Stimulated activated CD4-positive, alpha-beta T cell treated with anti-CD3 and anti-CD28 coated beads, Interleukin-2, amount 100 ng/mL, for 48 hours (primary cell): ENCODE measurements around the gene TSPAN18.

ENCODE experiments used
- DNase-seq, 2 donors: peaks; one replicate each; pipeline ENCODE4 v3.0.0-alpha.2; 2020

The TSPAN18 gene

GRCh38 chr11:44829838-44830237 is 103.1 kb downstream of the TSPAN18 start:
- no peak for DNase-seq

- no peak for DNase-seq
Measured at GRCh38 chr11:44831605-44832394, 105.0 kb downstream of the TSPAN18 start.

DNA sequence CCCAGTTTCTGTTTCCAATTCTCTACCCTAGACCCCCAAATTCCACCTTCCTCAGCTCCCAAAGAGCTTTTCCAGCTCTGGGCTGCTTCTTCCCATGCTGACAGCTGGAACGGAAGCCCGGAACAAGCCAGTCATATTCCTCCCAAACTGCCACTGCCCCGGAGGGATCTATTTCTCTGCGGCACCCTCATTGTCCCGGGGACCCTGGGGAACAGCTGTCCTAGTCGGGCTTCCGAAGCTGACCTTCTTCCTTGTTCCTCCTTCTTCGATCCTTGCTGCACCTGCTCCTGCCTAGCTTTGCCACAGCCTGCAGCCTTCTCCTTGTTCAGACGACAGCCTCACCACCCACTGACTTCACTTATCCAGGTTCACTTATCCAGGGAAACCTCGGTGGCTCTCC is 105.7 kb downstream of the TSPAN18 start:
- DNase-seq = no peak

DNA sequence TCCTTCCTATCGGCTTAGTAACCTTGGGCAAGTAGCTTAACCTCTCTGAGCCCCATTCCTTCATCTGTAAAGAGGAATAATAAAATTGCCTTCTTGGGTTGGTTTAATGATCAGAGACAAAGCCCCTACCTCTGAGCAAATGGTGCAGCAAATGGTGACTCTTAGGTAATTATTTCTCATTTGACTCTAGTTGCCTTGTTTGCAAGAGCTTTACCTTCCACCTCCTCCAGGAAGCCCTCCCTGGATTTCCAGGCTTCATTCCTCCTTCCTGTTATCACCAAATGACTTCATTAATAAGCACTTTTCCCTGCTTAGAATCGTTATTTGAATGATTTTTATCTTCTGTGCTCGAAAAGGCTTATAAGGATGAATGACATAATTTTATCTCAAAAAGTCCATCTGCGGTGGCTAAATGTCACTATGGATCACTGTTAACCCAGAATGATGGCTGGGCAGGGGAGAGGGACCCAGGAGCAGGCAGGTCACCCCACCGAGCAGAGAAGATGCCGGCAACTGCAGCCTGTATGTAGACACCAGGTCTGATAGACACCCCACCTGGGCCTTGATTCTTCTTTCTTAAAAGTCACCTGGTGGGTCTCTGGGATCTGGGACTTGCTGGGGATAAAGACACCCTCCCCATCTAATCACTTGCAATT is 106.6 kb downstream of the TSPAN18 start:
- DNase-seq = no peak

GRCh38 chr11:44833877-44834452 is 107.2 kb downstream of the TSPAN18 start:
- DNase-seq = no peak

DNA sequence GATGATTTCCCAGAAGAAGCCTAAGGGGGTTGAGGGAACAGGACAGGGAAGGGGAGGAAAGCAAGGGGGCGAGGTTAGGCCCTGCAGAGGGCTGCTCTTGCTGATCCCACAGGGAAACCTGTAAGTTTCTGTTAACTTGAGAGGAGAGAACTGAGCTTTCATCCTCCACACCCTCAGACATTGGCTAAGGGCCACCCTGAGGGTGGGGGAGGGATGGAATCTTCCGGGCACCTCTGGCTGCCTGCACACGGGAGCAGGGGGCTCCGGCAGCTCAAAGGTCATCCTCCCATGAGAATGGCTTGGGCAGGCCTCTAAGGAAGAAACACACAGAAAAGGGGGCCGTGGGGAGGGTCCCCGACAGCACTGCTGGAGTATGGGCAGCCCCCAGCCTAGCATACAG is 108.1 kb downstream of the TSPAN18 start:
- DNase-seq = no peak

- DNase-seq = no peak
Measured at GRCh38 chr11:44835296-44835695, 108.5 kb downstream of the TSPAN18 start.

- DNase-seq = no peak
Measured at GRCh38 chr11:44835938-44836337, 109.2 kb downstream of the TSPAN18 start.

DNA sequence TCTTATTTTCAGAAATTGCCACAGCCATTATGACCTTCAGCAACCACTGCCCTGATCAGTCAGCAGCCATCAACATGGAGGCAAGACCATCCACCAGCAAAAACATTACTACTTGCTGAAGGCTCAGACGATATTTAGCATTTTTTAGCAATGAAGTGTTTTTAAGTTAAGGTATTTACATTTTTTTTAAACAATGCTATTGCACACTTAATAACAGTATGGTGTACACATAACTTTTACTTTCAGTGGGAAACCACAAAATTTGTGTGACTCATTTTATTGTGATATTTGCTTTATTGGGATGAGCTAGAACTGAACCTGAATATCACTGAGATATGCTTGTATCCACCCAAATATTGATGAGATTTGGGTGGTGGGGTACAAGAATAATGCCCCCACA is 110.9 kb downstream of the TSPAN18 start:
- no peak for DNase-seq

- DNase-seq = no peak
Measured at GRCh38 chr11:44839458-44840084, 112.8 kb downstream of the TSPAN18 start.

- no peak for DNase-seq
Measured at GRCh38 chr11:44840085-44840478, 113.3 kb downstream of the TSPAN18 start.

- no peak for DNase-seq
Measured at GRCh38 chr11:44840521-44841251, 113.9 kb downstream of the TSPAN18 start.

- no peak for DNase-seq
Measured at GRCh38 chr11:44842220-44842619, 115.5 kb downstream of the TSPAN18 start.

DNA sequence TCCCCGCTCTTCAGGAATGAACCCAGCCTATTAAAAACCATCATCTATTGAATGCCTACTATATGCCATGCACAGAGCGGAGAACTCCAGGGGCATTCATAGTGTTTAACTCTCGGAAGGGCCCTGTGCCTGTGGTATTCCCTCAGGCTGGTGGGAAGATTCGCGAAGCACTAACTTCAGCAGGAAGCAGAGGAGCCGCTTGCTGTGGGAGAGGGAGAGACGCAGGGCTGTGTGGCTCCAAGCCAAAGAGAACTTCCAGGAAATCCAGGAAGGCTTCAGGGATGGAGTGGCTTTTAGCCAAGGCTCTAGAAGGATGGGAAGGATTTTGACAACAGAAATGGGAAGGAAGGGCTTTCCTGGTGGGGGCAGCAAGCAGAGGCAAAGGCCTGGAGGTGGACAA is 120.1 kb downstream of the TSPAN18 start:
- DNase-seq = no peak

- no peak for DNase-seq
Measured at GRCh38 chr11:44847316-44847715, 120.6 kb downstream of the TSPAN18 start.

- DNase-seq = no peak
Measured at GRCh38 chr11:44848203-44848962, 121.6 kb downstream of the TSPAN18 start.

- no peak for DNase-seq
Measured at GRCh38 chr11:44848963-44849350, 122.2 kb downstream of the TSPAN18 start.

- no peak for DNase-seq
Measured at GRCh38 chr11:44849424-44849823, 122.7 kb downstream of the TSPAN18 start.

GRCh38 chr11:44849922-44850321 is 123.2 kb downstream of the TSPAN18 start:
- DNase-seq = no peak

- no peak for DNase-seq
Measured at GRCh38 chr11:44851496-44851895, 124.7 kb downstream of the TSPAN18 start.

- DNase-seq = no peak
Measured at GRCh38 chr11:44852159-44852747, 125.5 kb downstream of the TSPAN18 start.

DNA sequence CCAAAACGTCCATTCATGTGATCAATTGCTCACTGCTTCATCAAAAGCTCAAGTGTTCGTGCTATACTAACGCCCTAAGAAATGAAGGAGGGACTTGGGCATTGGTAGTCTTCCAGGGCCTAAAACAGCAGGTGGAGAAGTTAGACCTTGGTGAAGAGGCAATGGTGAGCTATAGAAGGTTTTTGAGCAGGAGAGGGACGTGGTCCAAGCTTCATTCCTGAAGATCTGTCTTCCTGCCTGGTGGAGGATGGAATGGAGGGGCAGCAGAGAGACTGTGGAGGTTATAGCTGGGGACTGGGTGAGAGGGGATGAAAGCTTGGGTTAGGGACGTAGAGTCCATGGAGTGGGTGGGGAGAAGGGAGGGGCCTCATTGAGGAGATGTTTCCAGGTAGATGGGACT is 126.2 kb downstream of the TSPAN18 start:
- DNase-seq = no peak
